D721Med (cell line): ENCODE results near the gene C4A.

ENCODE experiments used
- DNase-seq: peaks from one replicate; pipeline ENCODE4 v3.0.0; 2011; ENCODE audit warnings: low spot score; ENCODE audit not compliant: insufficient read length
- FAIRE-seq: peaks from 2 replicates; lab custom pipeline; 2011; peaks lifted over from hg19 to GRCh38; lab: Jason Lieb, UNC
- CTCF ChIP-seq: IDR thresholded peaks from 2 replicates; pipeline ENCODE4 v1.5.1; 2012; ENCODE audit warnings: mild to moderate bottlenecking, control low read depth; ENCODE audit not compliant: insufficient read depth; ENCODE audit errors: missing control alignments

The C4A gene

GRCh38 chr6:31967926-31968320, 13.9 kb upstream of the C4A start:
- FAIRE-seq: no peak
- no peak for DNase-seq
- no peak for TF ChIP-seq CTCF

- TF ChIP-seq CTCF: no peak
- FAIRE-seq (no peak), DNase-seq (no peak)
Observed at GRCh38 chr6:31968326-31968725, 13.5 kb upstream of the C4A start.

GRCh38 chr6:31968791-31969711, 12.8 kb upstream of the C4A start:
- TF ChIP-seq CTCF: no peak
- FAIRE-seq (no peak), DNase-seq (no peak)

DNA sequence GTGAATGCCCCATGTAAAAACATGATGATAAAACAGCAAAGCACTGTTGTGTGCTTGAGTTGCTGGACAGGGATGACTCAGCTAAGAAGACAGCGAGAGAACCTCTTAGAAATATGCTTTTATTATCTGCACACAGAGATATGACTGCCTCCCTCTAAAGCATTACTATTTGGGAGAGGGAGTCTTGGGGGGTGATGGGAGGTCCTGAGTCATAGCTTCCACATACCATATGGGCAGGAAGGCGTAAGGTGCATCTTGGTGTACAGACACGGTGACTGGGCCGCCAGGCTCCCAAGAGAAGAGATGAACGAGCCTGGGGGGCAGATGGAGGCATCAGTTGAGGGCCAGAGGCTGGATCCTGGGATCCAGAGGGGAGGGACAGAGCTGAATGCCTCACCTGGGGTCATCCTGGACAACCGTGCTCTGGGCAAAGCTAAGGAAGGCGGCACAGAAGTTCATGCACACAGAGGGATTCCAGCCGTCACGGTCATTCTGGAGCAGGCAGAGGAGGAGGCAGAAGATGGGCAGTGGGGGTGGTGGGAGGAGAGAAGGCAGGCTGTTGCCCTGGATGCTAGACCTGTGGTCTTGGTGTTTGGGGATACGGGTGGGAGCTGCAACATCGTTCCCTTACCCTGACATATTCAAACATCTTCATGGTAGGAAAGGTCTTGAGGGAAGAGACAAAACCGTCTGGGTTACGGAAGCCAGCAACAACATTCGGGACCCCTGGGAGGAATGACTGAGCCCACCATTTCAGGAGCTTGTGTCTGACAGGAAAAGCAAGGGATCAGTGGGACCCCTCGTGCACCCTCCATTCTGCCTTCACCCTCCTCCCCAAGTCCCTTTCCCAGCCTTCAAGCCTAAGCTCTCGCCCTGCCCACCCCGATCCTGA, 11.9 kb upstream of the C4A start:
- TF ChIP-seq CTCF: no peak
- no peak for FAIRE-seq
- no peak for DNase-seq

- no peak for TF ChIP-seq CTCF
- DNase-seq: no peak
- FAIRE-seq: no peak
Observed at GRCh38 chr6:31970604-31971271, 11.1 kb upstream of the C4A start.

DNA sequence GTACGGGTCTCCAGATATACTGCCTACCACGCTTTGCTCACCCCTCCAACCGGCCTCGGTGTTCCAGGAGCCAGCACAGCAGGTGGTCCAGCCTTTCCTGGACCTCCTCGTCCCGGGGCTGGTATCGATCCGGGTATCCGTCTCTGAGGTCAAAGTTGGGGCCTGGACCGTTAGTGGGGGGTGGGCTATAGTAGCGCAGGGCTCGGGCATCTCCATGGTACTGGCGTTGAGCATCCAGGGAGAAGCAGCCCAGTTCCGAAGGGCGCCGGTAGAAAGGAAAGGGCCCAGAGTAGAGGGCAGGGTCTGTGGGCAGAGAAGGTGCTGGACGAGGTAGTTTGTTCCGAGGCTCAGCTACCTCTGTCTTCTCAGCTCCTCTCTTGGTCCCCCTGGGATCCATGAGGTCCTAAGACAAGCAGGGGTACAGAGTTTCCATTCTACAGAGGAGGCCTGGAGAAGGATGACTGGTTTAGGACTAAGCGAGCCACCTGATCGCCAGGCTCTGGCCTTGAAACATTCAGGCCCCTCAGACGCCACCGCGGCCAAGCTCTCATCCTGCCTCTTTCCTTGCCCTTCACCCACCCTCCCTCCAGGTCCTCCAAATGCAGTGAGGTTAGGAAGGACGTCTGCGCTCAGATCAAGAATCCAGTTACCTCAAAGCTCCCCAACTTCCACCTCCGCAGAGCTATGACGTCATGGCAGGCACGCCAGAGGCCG, 10.4 kb upstream of the C4A start:
- DNase-seq: no peak
- no peak for FAIRE-seq
- no peak for TF ChIP-seq CTCF
